Upper lobe of left lung (tissue), 6 donors: ENCODE results near the gene DIPK1A. TPM values are rescaled to one million over a fixed set of nuclear protein-coding genes. Genes with fewer than 3 reads are reported as not detected.

Experiments used
- ATAC-seq, 2 donors: fragments of 200-7000 bp; cut with Tn5 transposase; one replicate each; pipeline ENCODE4 v1.9.1; 2022; ENCODE audit warnings: mild to moderate bottlenecking in 2 of 2, moderate library complexity in 2 of 2; ENCODE audit not compliant: low FRiP score in 2 of 2
- DNase-seq, 2 donors: peaks; one replicate each; pipeline ENCODE4 v3.0.0-alpha.2; 2019 to 2020
- H3K27ac ChIP-seq, 4 donors: fragments of 200-600 bp; sonication (generic); one replicate each; pipeline ENCODE4 v1.5.1; 2016 to 2019
- H3K27me3 ChIP-seq, 4 donors: fragments of 200-600 bp; sonication (generic); one replicate each; pipeline ENCODE4 v1.5.1; 2017 to 2019
- H3K36me3 ChIP-seq, 4 donors: fragments of 200-600 bp; sonication (generic); one replicate each; pipeline ENCODE4 v1.5.1; 2016 to 2019
- H3K4me1 ChIP-seq, 4 donors: fragments of 200-600 bp; sonication (generic); one replicate each; pipeline ENCODE4 v1.5.1; 2018 to 2019
- H3K4me3 ChIP-seq, 4 donors: fragments of 200-600 bp; sonication (generic); one replicate each; pipeline ENCODE4 v1.5.1; 2017 to 2019; ENCODE audit warnings: mild to moderate bottlenecking in 2 of 4, moderate library complexity in 1 of 4
- H3K9me3 ChIP-seq, 4 donors: fragments of 200-600 bp; sonication (generic); one replicate each; pipeline ENCODE4 v1.5.1; 2018 to 2019
- EP300 ChIP-seq, 4 donors: sonication (generic); formaldehyde crosslinking; IDR thresholded peaks; one replicate each; pipeline ENCODE4 v1.5.1; 2017; ENCODE audit warnings: antibody characterized with exemption in 4 of 4, control low read depth in 2 of 4
- POLR2A ChIP-seq, 4 donors: fragments of 450-650 bp; IDR thresholded peaks; one replicate each; pipeline ENCODE4 v1.5.1; 2016 to 2017; ENCODE audit warnings: antibody characterized with exemption in 4 of 4, mild to moderate bottlenecking in 2 of 4
- POLR2AphosphoS5 ChIP-seq, 2 donors: sonication (generic); formaldehyde crosslinking; IDR thresholded peaks; one replicate each; pipeline ENCODE4 v1.5.1; 2017; ENCODE audit warnings: antibody characterized with exemption in 2 of 2
- WGBS, 2 donors: methylation state at CpG; one replicate each; pipeline ENCODE4 v1.1.5; 2017 to 2018; 5-methylcytosine and 5-hydroxymethylcytosine counted together
- total RNA-seq, 6 donors: library from RNA; depleted of rRNA in 4 of 6; stranded (reverse); fragments of >200 nt in 4 of 6; gene quantifications; one replicate each; pipeline versions ENCODE4 v1.1.0 to v1.2.1, GENCODE V29; 2016 to 2021
- TF ChIP-seq, protein P1 (sequence below), 6 experiments: fragments of 450-650 bp in 4 of 6; fragments of 200-600 bp in 2 of 6; sonication (generic) in 2 of 6; IDR thresholded peaks; one replicate each; pipeline ENCODE4 v1.5.1; 2016 to 2019; ENCODE audit warnings: antibody characterized with exemption in 6 of 6
- donor health status: DM: no; HTN: no; CAD: no; lungs with moderate emphysema.
- donor health status: DM: no; HTN: yes; CAD: no; lungs with severe emphysema.

Gene DIPK1A
- total RNA-seq, 6 donors from 2014 or later: 2.8 to 15.2 (median 4.4) TPM

DNA sequence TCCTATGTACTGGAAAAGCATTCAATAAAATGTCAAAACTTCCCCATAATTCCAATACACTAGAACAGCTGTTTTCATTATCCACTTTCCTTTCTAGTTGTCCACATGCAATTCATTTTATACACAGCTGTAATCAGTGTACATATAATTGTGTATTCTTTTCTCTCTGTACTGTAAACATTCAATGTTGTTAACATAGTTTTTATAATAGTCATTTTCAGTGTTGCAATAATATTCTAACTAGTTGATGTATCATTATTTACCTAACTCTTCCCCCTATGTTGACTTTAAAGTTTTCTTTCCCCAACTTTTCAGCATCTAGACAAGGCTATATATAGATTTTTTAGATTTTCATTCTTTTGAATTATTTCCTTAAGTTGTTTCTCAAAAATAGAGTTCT lies 44.4 kb downstream of the DIPK1A start:
- Histone ChIP-seq H3K27ac (no peak overlapping the region), H3K4me1 (no peaks in the 10 kb centered on the region), H3K27me3 (no peaks in the 10 kb centered on the region), H3K36me3 (no peaks in the 10 kb centered on the region), H3K4me3 (no peak overlapping the region), H3K9me3 (no peaks in the 10 kb centered on the region)
- no peak for TF ChIP-seq EP300 (IDR thresholded peaks at IDR 0.05)
- TF ChIP-seq POLR2AphosphoS5 (IDR thresholded peaks at IDR 0.05): no peak
- TF ChIP-seq, protein P1, sequence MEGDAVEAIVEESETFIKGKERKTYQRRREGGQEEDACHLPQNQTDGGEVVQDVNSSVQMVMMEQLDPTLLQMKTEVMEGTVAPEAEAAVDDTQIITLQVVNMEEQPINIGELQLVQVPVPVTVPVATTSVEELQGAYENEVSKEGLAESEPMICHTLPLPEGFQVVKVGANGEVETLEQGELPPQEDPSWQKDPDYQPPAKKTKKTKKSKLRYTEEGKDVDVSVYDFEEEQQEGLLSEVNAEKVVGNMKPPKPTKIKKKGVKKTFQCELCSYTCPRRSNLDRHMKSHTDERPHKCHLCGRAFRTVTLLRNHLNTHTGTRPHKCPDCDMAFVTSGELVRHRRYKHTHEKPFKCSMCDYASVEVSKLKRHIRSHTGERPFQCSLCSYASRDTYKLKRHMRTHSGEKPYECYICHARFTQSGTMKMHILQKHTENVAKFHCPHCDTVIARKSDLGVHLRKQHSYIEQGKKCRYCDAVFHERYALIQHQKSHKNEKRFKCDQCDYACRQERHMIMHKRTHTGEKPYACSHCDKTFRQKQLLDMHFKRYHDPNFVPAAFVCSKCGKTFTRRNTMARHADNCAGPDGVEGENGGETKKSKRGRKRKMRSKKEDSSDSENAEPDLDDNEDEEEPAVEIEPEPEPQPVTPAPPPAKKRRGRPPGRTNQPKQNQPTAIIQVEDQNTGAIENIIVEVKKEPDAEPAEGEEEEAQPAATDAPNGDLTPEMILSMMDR (IDR thresholded peaks at IDR 0.05): no peak
- no peak for TF ChIP-seq POLR2A (IDR thresholded peaks at IDR 0.05)
- no peak for DNase-seq
- ATAC-seq: no peak

DNA sequence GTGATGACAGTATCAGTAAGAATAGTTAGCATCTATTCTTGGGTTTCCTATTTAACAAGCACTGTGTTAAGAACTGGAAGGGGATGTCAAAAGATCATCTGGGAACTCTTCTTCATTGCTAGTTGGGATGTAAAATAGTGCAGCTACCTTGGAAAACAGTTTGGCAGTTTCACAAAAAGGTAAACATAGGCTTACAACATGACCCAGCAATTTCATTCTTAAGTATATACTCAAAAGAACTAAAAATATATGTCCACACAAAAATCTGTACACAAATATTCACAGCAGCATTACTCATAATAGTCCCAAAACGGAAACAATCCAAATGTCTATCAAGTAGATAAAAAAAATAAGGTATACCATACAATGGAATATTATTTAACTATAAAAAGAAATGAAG lies 45.7 kb downstream of the DIPK1A start:
- no peak overlapping the region for H3K27ac ChIP-seq
- no peaks in the 10 kb centered on the region for H3K27me3 ChIP-seq
- H3K4me1 ChIP-seq: no peaks in the 10 kb centered on the region
- WGBS, 2 donors: 23 to 76% methylated on average over 1 of the region's 1 CpG
- ATAC-seq (no peak), DNase-seq (no peak)
- no peaks in the 10 kb centered on the region for H3K9me3 ChIP-seq
- H3K36me3 ChIP-seq: no peaks in the 10 kb centered on the region
- TF ChIP-seq POLR2A (IDR thresholded peaks at IDR 0.05) (no peak), POLR2AphosphoS5 (IDR thresholded peaks at IDR 0.05) (no peak), EP300 (IDR thresholded peaks at IDR 0.05) (no peak)
- TF ChIP-seq, protein P1 (IDR thresholded peaks at IDR 0.05): no peak
- H3K4me3 ChIP-seq: no peak overlapping the region

DNA sequence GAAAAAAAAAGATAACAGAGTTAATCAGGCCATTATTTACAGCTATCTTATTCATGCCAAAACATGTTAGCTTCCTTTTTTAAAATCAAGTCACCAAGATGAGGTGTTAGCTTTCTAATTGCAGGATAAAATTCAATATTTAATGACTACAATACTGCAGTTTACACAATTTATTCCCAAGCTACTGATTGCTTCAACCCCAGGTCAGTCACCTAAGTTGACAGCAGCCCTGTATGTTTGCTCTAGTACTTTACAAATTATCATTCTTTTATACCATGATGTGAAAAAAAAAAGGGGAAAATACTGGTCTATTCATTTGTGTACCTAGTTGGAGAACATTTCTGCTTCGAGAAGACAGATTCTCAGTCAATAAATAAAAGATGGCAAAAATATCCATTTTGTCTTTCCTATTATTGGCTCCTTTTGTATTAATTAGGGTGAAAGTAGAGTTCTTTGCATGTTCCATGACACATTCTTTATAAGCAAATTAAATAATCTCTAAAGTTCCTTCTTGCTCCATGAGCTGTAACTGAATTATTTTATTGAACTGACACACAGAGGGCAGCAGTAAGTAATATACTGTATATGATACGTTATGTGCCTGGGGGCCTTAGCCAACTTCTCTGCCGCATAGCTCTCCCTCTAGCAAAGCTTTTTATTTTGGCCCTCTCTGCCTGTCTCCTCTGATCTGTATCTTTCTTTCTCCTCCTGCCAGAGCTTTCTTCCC lies 48.0 kb downstream of the DIPK1A start:
- ATAC-seq (no peak), DNase-seq (no peak)
- H3K9me3 ChIP-seq: no peaks in the 10 kb centered on the region
- TF ChIP-seq POLR2AphosphoS5 (IDR thresholded peaks at IDR 0.05): no peak
- TF ChIP-seq, protein P1 (IDR thresholded peaks at IDR 0.05): no peak
- TF ChIP-seq EP300 (IDR thresholded peaks at IDR 0.05): no peak
- no peak for TF ChIP-seq POLR2A (IDR thresholded peaks at IDR 0.05)
- H3K27me3 ChIP-seq: no peaks in the 10 kb centered on the region
- 87 to 89% methylated on average over 3 of the region's 3 CpGs for WGBS, 2 donors
- no peaks in the 10 kb centered on the region for H3K36me3 ChIP-seq
- H3K27ac ChIP-seq: no peak overlapping the region
- no peak overlapping the region for H3K4me3 ChIP-seq
- H3K4me1 ChIP-seq: no peaks in the 10 kb centered on the region

DNA sequence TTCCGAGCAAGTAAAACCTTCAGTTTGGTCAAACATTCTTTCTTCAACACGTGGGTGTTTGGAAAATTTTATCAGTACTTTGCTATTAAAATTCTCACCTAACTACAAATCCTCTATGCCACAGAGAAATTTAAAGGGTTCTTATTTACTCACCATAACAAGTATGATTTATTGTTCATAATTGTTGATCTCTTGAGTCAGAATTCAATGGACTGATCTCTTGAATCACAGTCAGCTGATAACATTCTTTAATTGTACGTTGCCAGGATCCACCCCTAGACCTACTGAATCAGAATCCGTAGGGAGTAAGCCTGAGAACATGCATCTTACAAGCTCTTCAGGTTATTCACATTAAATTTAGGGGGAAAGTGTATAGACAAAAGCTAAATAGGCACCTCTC lies 51.2 kb downstream of the DIPK1A start:
- no peak overlapping the region for H3K27ac ChIP-seq
- no peaks in the 10 kb centered on the region for H3K4me1 ChIP-seq
- WGBS, 2 donors: 64 to 69% methylated on average over 4 of the region's 4 CpGs
- ATAC-seq: no peak
- H3K27me3 ChIP-seq: no peaks in the 10 kb centered on the region
- no peaks in the 10 kb centered on the region for H3K9me3 ChIP-seq
- TF ChIP-seq, protein P1 (IDR thresholded peaks at IDR 0.05): no peak
- TF ChIP-seq POLR2A (IDR thresholded peaks at IDR 0.05): no peak
- no peak for TF ChIP-seq EP300 (IDR thresholded peaks at IDR 0.05)
- no peak for TF ChIP-seq POLR2AphosphoS5 (IDR thresholded peaks at IDR 0.05)
- no peak for DNase-seq
- H3K4me3 ChIP-seq: no peak overlapping the region
- H3K36me3 ChIP-seq: no peaks in the 10 kb centered on the region

DNA sequence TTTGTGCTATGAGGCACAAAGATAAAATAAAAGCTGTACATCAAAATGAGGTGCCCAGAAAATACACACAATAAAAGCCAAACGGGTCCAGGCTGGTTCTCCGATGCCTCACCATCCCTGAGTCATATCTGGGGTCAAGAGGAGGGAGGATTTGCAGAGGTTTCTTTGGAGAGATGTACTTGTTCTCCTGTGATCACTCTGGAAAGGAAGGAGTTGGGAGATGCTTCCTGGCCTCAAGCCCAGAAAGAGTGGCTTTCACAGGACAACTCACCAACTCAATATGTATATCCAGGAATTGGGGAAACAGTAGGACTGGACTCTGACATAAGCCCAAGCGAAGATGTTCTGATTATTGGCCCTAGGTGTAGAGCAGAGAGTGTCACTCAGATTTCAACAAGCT lies 51.9 kb downstream of the DIPK1A start:
- Histone ChIP-seq H3K4me3 (no peak overlapping the region), H3K9me3 (no peaks in the 10 kb centered on the region), H3K36me3 (no peaks in the 10 kb centered on the region), H3K27ac (no peak overlapping the region), H3K4me1 (no peaks in the 10 kb centered on the region), H3K27me3 (no peaks in the 10 kb centered on the region)
- ATAC-seq: no peak
- WGBS, 2 donors: 86 to 95% methylated on average over 3 of the region's 3 CpGs
- DNase-seq: no peak
- no peak for TF ChIP-seq EP300 (IDR thresholded peaks at IDR 0.05)
- no peak for TF ChIP-seq POLR2A (IDR thresholded peaks at IDR 0.05)
- TF ChIP-seq, protein P1 (IDR thresholded peaks at IDR 0.05): no peak
- TF ChIP-seq POLR2AphosphoS5 (IDR thresholded peaks at IDR 0.05): no peak
